K562 (cell line): ENCODE data around the gene DDR1. TPM values are rescaled to one million over a fixed set of nuclear protein-coding genes. Genes with fewer than 3 reads are reported as not detected.

Source experiments
- CBFA2T2 ChIP-seq: fragments of 450-650 bp; conservative IDR thresholded peaks from 2 replicates; pipeline ENCODE4 v1.6.1; 2017; ENCODE audit warnings: mild to moderate bottlenecking
- CBX5 ChIP-seq: IDR thresholded peaks from 2 replicates; pipeline ENCODE4 v1.6.1; 2014; ENCODE audit warnings: low read depth, borderline replicate concordance
- E4F1 ChIP-seq: fragments of 250-450 bp; sonication (Bioruptor Pico); IDR thresholded peaks from 2 replicates; pipeline ENCODE4 v1.5.0; 2021; ENCODE audit warnings: mild to moderate bottlenecking, borderline replicate concordance
- GABPB2 ChIP-seq: fragments of 250-450 bp; sonication (Bioruptor Pico); conservative IDR thresholded peaks from 2 replicates; pipeline ENCODE4 v1.5.1; 2021; ENCODE audit warnings: mild to moderate bottlenecking
- GATA2 ChIP-seq: sonication (generic); formaldehyde crosslinking; IDR thresholded peaks from 2 replicates; pipeline ENCODE4 v1.4.0; 2020; ENCODE audit warnings: mild to moderate bottlenecking, missing genetic modification reagents
- HDAC3 ChIP-seq: fragments of 450-650 bp; IDR thresholded peaks from 2 replicates; pipeline ENCODE4 v1.6.1; 2018; ENCODE audit warnings: borderline replicate concordance, mild to moderate bottlenecking, moderate library complexity; ENCODE audit not compliant: partially characterized antibody
- HIVEP1 ChIP-seq: fragments of 250-450 bp; sonication (Bioruptor Pico); IDR thresholded peaks from 2 replicates; pipeline ENCODE4 v1.4.0; 2020; ENCODE audit warnings: mild to moderate bottlenecking
- HMGXB4 ChIP-seq: sonication (generic); formaldehyde crosslinking; IDR thresholded peaks from 2 replicates; pipeline ENCODE4 v1.8.1; 2023; ENCODE audit warnings: mild to moderate bottlenecking, missing genetic modification reagents
- MCM3 ChIP-seq: fragments of 450-650 bp; IDR thresholded peaks from 2 replicates; pipeline ENCODE4 v1.6.1; 2016
- RFX5 ChIP-seq: IDR thresholded peaks from 2 replicates; pipeline ENCODE4 v1.6.1; 2011; ENCODE audit warnings: low read depth, mild to moderate bottlenecking, improper control_type of control experiment, low read length
- RFX7 ChIP-seq: fragments of 250-450 bp; sonication (Bioruptor Pico); IDR thresholded peaks from 2 replicates; pipeline ENCODE4 v1.5.1; 2021; ENCODE audit warnings: mild to moderate bottlenecking
- SP1 ChIP-seq: sonication (generic); formaldehyde crosslinking; IDR thresholded peaks from 2 replicates; pipeline ENCODE4 v1.8.1; 2022; ENCODE audit warnings: mild to moderate bottlenecking, missing genetic modification reagents
- SREBF1 ChIP-seq: fragments of 150-350 bp; IDR thresholded peaks from 2 replicates; pipeline ENCODE4 v1.6.1; 2014; ENCODE audit warnings: antibody characterized with exemption, low read depth, low read length, borderline replicate concordance
- SRSF1 ChIP-seq: fragments of 200-400 bp; formaldehyde crosslinking; IDR thresholded peaks from 2 replicates; pipeline ENCODE4 v1.6.1; 2017; ENCODE audit warnings: mild to moderate bottlenecking, low read depth, low read length, moderate library complexity
- WHSC1 ChIP-seq: IDR thresholded peaks from one replicate; pipeline ENCODE4 v1.6.1; 2012; ENCODE audit warnings: low read length, control low read depth, inconsistent platforms
- XRCC5 ChIP-seq: fragments of 200-400 bp; formaldehyde crosslinking; IDR thresholded peaks from 2 replicates; pipeline ENCODE4 v1.6.1; 2017; ENCODE audit warnings: low read depth, mild to moderate bottlenecking, low read length
- ZBTB9 ChIP-seq: fragments of 450-650 bp; formaldehyde crosslinking; IDR thresholded peaks from 2 replicates; pipeline ENCODE4 v1.4.0; 2020; ENCODE audit warnings: mild to moderate bottlenecking, moderate library complexity
- ZNF445 ChIP-seq: fragments of 250-450 bp; sonication (Bioruptor Pico); IDR thresholded peaks from 2 replicates; pipeline ENCODE4 v1.4.0; 2020; ENCODE audit warnings: low read depth, mild to moderate bottlenecking, moderate library complexity
- ZNF512 ChIP-seq: IDR thresholded peaks from 2 replicates; pipeline ENCODE4 v1.6.1; 2016; ENCODE audit warnings: missing genetic modification characterization, missing compliant biosample characterization
- polyA plus RNA-seq, 8 experiments: library from polyadenylated mRNA; depleted of rRNA in 4 of 8; stranded (reverse) in 5 of 8; unstranded in 3 of 8; fragments of >200 nt; fragmentation: Nextera tagmentation in 2 of 8; fragmentation: Illumina TruSeq in 1 of 8; extraction: Ambion mirVana in 2 of 8; extraction: Trizol in 1 of 8; gene quantifications; 2 replicates each; pipeline versions ENCODE4 v1.2.1 to v1.2.3, GENCODE V29; 2011 to 2014; ENCODE audit warnings: inconsistent platforms in 1 of 8, missing spikeins in 1 of 8
- total RNA-seq, 7 experiments: library from RNA; depleted of rRNA in 6 of 7; stranded (reverse); fragments of >200 nt in 6 of 7; fragmentation: Illumina TruSeq in 2 of 7; extraction: Trizol in 2 of 7; gene quantifications; 2 replicates each; pipeline versions ENCODE4 v1.2.1 to v1.2.3, GENCODE V29; 2011 to 2021; ENCODE audit warnings: low replicate concordance in 1 of 7

Gene DDR1
- total and polyA plus RNA-seq, 9 of the 15 experiments (the other 6 are each of a cell fraction or from before 2014, with no cell fraction given), result 1.4 to 44.6 (median 12.2) TPM

- TF ChIP-seq HMGXB4 (peak; percentile 72; the same call in 1 of the 2 replicates), E4F1 (CRISPR knock-in tag) (no peak), WHSC1 (no peak), SP1 (CRISPR knock-in tag) (peak; percentile 83), GABPB2 (CRISPR knock-in tag) (no peak), GATA2 (CRISPR knock-in tag) (no peak), SRSF1 (no peak), XRCC5 (no peak), CBFA2T2 (no peak), CBX5 (no peak), SREBF1 (no peak), RFX7 (CRISPR knock-in tag) (no peak), ZBTB9 (CRISPR knock-in tag) (peak; percentile 94), MCM3 (no peak), ZNF445 (CRISPR knock-in tag) (no peak), RFX5 (no peak), HDAC3 (no peak), HIVEP1 (CRISPR knock-in tag) (no peak), ZNF512 (no peak)
Measured at GRCh38 chr6:30914076-30914853, 29.9 kb downstream of the DDR1 start, which contains the start of gene VARS2 (continued).
